Measurements from ENCODE around the gene WWOX.

DNA sequence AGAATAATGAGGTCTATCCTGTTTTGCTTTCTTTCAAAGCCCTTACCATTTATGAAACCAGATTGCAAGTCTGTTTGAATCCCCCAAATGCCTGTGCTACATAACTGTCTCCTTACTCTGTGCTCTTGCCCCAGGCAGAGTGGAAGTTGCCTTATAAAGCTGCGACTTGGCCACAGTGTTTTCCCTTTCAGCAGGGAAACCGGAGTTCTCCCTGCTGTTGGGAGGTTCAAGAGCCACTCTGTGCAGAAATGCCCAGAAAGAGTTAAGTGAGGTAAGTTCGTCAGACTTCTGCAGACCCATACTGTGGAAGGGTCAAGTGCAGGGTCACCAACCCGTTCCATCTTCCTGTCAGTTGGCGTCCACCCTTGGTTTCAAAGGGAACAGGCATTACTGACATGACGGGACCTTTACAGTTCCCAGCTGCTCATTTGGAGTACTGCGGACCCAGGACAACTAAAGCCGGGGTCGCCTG lies 508.9 kb downstream of the WWOX start:
- no peak for TF ChIP-seq POLR2A (IDR thresholded peaks at IDR 0.05)
- TF ChIP-seq, protein P1, sequence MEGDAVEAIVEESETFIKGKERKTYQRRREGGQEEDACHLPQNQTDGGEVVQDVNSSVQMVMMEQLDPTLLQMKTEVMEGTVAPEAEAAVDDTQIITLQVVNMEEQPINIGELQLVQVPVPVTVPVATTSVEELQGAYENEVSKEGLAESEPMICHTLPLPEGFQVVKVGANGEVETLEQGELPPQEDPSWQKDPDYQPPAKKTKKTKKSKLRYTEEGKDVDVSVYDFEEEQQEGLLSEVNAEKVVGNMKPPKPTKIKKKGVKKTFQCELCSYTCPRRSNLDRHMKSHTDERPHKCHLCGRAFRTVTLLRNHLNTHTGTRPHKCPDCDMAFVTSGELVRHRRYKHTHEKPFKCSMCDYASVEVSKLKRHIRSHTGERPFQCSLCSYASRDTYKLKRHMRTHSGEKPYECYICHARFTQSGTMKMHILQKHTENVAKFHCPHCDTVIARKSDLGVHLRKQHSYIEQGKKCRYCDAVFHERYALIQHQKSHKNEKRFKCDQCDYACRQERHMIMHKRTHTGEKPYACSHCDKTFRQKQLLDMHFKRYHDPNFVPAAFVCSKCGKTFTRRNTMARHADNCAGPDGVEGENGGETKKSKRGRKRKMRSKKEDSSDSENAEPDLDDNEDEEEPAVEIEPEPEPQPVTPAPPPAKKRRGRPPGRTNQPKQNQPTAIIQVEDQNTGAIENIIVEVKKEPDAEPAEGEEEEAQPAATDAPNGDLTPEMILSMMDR (IDR thresholded peaks at IDR 0.05 in 8 of 11, conservative IDR thresholded peaks at IDR 0.05 in 3 of 11), result no peak
